Measurements from ENCODE around the gene EHMT1.

DNA sequence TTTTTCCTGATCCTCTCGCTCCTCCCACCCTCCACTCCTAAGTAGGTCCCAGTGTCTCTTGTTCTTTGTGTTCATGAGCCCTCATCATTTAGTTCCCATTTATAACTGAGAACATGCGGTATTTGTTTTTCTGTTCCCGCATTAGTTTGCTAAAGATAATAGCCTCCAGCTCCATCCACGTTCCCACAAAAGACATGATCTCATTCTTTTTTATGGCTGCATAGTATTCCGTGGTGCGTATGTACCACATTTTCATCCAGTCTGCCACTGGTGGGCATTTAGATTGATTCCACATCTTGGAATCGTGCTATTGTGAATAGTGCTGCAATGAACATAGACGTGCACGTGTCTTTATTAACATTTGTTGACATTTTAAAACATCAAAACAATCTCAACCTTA is 224.6 kb downstream of the EHMT1 start:
- TF ChIP-seq POLR2A (IDR thresholded peaks at IDR 0.05) = no peak
- TF ChIP-seq, protein P1, sequence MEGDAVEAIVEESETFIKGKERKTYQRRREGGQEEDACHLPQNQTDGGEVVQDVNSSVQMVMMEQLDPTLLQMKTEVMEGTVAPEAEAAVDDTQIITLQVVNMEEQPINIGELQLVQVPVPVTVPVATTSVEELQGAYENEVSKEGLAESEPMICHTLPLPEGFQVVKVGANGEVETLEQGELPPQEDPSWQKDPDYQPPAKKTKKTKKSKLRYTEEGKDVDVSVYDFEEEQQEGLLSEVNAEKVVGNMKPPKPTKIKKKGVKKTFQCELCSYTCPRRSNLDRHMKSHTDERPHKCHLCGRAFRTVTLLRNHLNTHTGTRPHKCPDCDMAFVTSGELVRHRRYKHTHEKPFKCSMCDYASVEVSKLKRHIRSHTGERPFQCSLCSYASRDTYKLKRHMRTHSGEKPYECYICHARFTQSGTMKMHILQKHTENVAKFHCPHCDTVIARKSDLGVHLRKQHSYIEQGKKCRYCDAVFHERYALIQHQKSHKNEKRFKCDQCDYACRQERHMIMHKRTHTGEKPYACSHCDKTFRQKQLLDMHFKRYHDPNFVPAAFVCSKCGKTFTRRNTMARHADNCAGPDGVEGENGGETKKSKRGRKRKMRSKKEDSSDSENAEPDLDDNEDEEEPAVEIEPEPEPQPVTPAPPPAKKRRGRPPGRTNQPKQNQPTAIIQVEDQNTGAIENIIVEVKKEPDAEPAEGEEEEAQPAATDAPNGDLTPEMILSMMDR (IDR thresholded peaks at IDR 0.05) = no peak

Measured in right lobe of liver (tissue), 4 donors.